Measurements from ENCODE around the gene ZDHHC6. TPM values are rescaled to one million over a fixed set of nuclear protein-coding genes. Genes with fewer than 3 reads are reported as not detected.
"Not testable (repeated sequence)": the region's sequence is repeated elsewhere in the genome, so short reads cannot be mapped to it uniquely, and the experiment has no call there.

Gene ZDHHC6
- polyA plus RNA-seq, 1 experiment, result 16.1 TPM

- no peak overlapping the region for H3K4me3 ChIP-seq (ENCODE audit: low read depth, low read length)
- ChIA-PET POLR2A (no interaction called here), CTCF (no interaction called here)
- H3K27me3 ChIP-seq (ENCODE audit: control insufficient read depth, insufficient read depth, low read length), result no peaks in the 10 kb centered on the region
- TF ChIP-seq CTCF (IDR thresholded peaks at IDR 0.05; ENCODE audit: insufficient read depth, low read depth, low read length), result no peak
- H3K36me3 ChIP-seq (ENCODE audit: control insufficient read depth, insufficient read depth, low read length), result no peaks in the 10 kb centered on the region
- no peak for DNase-seq (ENCODE audit: low read depth)
These were observed 34.0 kb downstream of the ZDHHC6 start for GRCh38 chr10:112412696-112413095.

DNA sequence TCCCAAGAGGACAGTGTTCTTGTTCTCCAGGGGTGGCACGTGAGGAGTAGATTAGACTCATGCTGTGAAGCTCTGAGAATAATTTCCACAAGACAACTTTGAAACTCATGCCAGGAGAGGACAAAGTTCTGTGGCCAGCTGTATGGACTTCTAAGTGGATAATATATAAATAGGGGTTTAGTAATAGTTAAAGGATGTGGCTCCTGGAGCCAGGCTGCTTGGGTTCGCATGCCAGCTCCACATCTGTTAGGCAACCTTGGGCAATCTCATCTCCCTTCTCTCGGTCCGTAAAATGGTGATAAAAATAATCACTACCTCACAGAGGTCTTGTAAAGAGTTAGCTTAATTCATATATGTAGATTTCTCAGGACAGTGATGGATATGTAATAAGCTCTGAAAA lies 37.0 kb downstream of the ZDHHC6 start:
- POLR2A ChIA-PET, result no interaction called here
- CTCF ChIA-PET, result interaction anchor here (1.2 kb wide), 1 partner anchor 14 kb away, joined by 5 read pairs; no protein-coding TSS in a partner anchor
- H3K4me3 ChIP-seq (ENCODE audit: low read depth, low read length), result no peak overlapping the region
- DNase-seq (ENCODE audit: low read depth), result no peak
- H3K27me3 ChIP-seq (ENCODE audit: control insufficient read depth, insufficient read depth, low read length), result no peaks in the 10 kb centered on the region
- no peak for TF ChIP-seq CTCF (IDR thresholded peaks at IDR 0.05; ENCODE audit: insufficient read depth, low read depth, low read length)
- H3K36me3 ChIP-seq (ENCODE audit: control insufficient read depth, insufficient read depth, low read length), result no peaks in the 10 kb centered on the region

- ChIA-PET POLR2A (no interaction called here), CTCF (interaction anchor here (1.2 kb wide), 1 partner anchor 14 kb away, joined by 5 read pairs; no protein-coding TSS in a partner anchor)
- no peak for TF ChIP-seq CTCF (IDR thresholded peaks at IDR 0.05; ENCODE audit: insufficient read depth, low read depth, low read length)
- no peak overlapping the region for H3K4me3 ChIP-seq (ENCODE audit: low read depth, low read length)
- H3K36me3 ChIP-seq (ENCODE audit: control insufficient read depth, insufficient read depth, low read length), result no peaks in the 10 kb centered on the region
- no peak for DNase-seq (ENCODE audit: low read depth)
- no peaks in the 10 kb centered on the region for H3K27me3 ChIP-seq (ENCODE audit: control insufficient read depth, insufficient read depth, low read length)
These were observed 37.4 kb downstream of the ZDHHC6 start for GRCh38 chr10:112409299-112409698.

DNA sequence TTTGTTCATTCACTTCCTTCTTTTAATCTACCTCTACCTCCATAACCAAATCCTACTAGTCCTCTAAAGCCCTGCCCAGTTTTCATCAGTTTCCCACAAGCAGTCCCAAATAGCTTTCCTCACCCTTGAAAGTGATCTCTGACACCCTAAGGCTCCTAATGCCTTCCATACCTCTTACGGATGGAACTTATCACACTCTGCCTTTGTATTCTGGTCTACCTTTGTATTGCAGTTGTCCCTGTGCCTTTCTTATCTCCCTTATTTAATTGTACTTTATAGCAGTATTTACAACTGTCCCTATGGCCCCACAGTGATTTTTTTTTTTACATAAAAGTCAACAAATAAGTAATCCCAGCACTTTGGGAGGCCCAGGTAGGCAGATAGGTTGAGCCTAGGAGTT lies 39.0 kb downstream of the ZDHHC6 start:
- Histone ChIP-seq H3K27me3 (ENCODE audit: control insufficient read depth, insufficient read depth, low read length) (no peaks in the 10 kb centered on the region), H3K36me3 (ENCODE audit: control insufficient read depth, insufficient read depth, low read length) (no peaks in the 10 kb centered on the region), H3K4me3 (ENCODE audit: low read depth, low read length) (no peak overlapping the region)
- no peak for TF ChIP-seq CTCF (IDR thresholded peaks at IDR 0.05; ENCODE audit: insufficient read depth, low read depth, low read length)
- no peak for DNase-seq (ENCODE audit: low read depth)
- ChIA-PET CTCF (no interaction called here), POLR2A (no interaction called here)

DNA sequence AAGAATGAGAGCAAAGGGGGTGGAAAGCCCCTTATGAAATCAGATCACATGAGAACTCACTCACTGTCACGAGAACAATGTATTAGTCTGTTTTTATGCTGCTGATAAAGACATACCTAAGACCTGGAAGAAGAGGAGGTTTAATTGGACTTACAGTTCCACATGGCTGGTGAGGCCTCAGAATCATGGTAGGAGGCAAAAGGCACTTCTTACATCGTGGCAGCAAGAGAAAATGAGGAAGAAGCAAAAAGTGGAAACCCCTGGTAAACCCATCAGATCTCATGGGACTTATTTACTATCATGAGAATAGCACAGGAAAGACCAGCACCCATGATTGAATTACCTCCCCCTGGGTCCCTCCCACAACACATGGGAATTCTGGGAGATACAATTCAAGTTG lies 39.9 kb downstream of the ZDHHC6 start:
- H3K4me3 ChIP-seq (ENCODE audit: low read depth, low read length); POLR2A ChIA-PET; H3K27me3 ChIP-seq (ENCODE audit: control insufficient read depth, insufficient read depth, low read length); DNase-seq (ENCODE audit: low read depth); H3K36me3 ChIP-seq (ENCODE audit: control insufficient read depth, insufficient read depth, low read length); CTCF ChIA-PET: not testable (repeated sequence)

- no peaks in the 10 kb centered on the region for H3K36me3 ChIP-seq (ENCODE audit: control insufficient read depth, insufficient read depth, low read length)
- ChIA-PET POLR2A (no interaction called here), CTCF (no interaction called here)
- no peaks in the 10 kb centered on the region for H3K27me3 ChIP-seq (ENCODE audit: control insufficient read depth, insufficient read depth, low read length)
- no peak for TF ChIP-seq CTCF (IDR thresholded peaks at IDR 0.05; ENCODE audit: insufficient read depth, low read depth, low read length)
- DNase-seq (ENCODE audit: low read depth), result no peak
- H3K4me3 ChIP-seq (ENCODE audit: low read depth, low read length), result no peak overlapping the region
These were observed 42.1 kb downstream of the ZDHHC6 start for GRCh38 chr10:112404617-112405016.
